GM23338 (cell line): Measurements from ENCODE around the gene SCLT1. TPM values are rescaled to one million over a fixed set of nuclear protein-coding genes. Genes with fewer than 3 reads are reported as not detected.

Experiments used
- ATAC-seq: fragments of 200-7000 bp; cut with Tn5 transposase; 3 replicates; pipeline ENCODE4 v1.9.1; 2020
- DNase-seq: peaks from one replicate; pipeline ENCODE4 v3.0.0-alpha.2; 2015; ENCODE audit warnings: low spot score
- H2AFZ ChIP-seq: fragments of 200-600 bp; sonication (generic); 2 replicates; pipeline ENCODE4 v1.8.0; 2016; ENCODE audit warnings: antibody characterized with exemption, mild to moderate bottlenecking, moderate library complexity
- H3F3A ChIP-seq: fragments of 200-600 bp; sonication (generic); replicated peaks from 2 replicates; pipeline ENCODE4 v1.8.0; 2017; ENCODE audit warnings: antibody characterized with exemption, mixed run types, low read depth
- H3K27ac ChIP-seq: fragments of 200-600 bp; sonication (generic); 2 replicates; pipeline ENCODE4 v1.6.1; 2016; ENCODE audit warnings: low read depth
- H3K27me3 ChIP-seq: fragments of 200-600 bp; sonication (generic); 2 replicates; pipeline ENCODE4 v1.8.0; 2016; ENCODE audit warnings: mild to moderate bottlenecking, mixed run types, moderate library complexity; ENCODE audit not compliant: insufficient read depth
- H3K36me3 ChIP-seq: fragments of 200-600 bp; sonication (generic); 2 replicates; pipeline ENCODE4 v1.8.0; 2016; ENCODE audit warnings: mild to moderate bottlenecking; ENCODE audit not compliant: insufficient read depth
- H3K4me1 ChIP-seq: fragments of 200-600 bp; sonication (generic); 2 replicates; pipeline ENCODE4 v1.8.0; 2016; ENCODE audit warnings: mild to moderate bottlenecking, moderate library complexity; ENCODE audit not compliant: insufficient read depth
- H3K4me2 ChIP-seq: fragments of 200-600 bp; sonication (generic); 2 replicates; pipeline ENCODE4 v1.7.1; 2017; ENCODE audit warnings: mixed run types
- H3K4me3 ChIP-seq: fragments of 200-600 bp; sonication (generic); 2 replicates; pipeline ENCODE4 v1.6.1; 2016; ENCODE audit warnings: mixed run types
- H3K79me2 ChIP-seq: fragments of 200-600 bp; sonication (generic); replicated peaks from 2 replicates; pipeline ENCODE4 v1.8.0; 2017; ENCODE audit warnings: mild to moderate bottlenecking; ENCODE audit not compliant: insufficient read depth
- H3K9me2 ChIP-seq: fragments of 200-600 bp; sonication (generic); 2 replicates; pipeline ENCODE4 v1.8.0; 2017; ENCODE audit not compliant: insufficient read depth
- H4K20me1 ChIP-seq: fragments of 200-600 bp; sonication (generic); replicated peaks from 2 replicates; pipeline ENCODE4 v1.8.0; 2017; ENCODE audit warnings: mild to moderate bottlenecking; ENCODE audit not compliant: insufficient read depth
- H3K27ac Mint-ChIP-seq: 2 replicates; pipeline ENCODE4 v1.8.0; 2020; ENCODE audit warnings: inconsistent platforms, mild to moderate bottlenecking, moderate library complexity, mixed read lengths
- H3K27me3 Mint-ChIP-seq: 3 replicates; pipeline ENCODE4 v1.8.0; 2022; ENCODE audit warnings: low read depth, mild to moderate bottlenecking, moderate library complexity, mixed read lengths, inconsistent platforms; ENCODE audit not compliant: insufficient read depth, poor library complexity
- H3K36me3 Mint-ChIP-seq: 3 replicates; pipeline ENCODE4 v1.8.0; 2021; ENCODE audit warnings: low read depth, mild to moderate bottlenecking, inconsistent platforms, moderate library complexity, mixed read lengths
- H3K4me1 Mint-ChIP-seq: 3 replicates; pipeline ENCODE4 v1.8.0; 2020; ENCODE audit warnings: mild to moderate bottlenecking, inconsistent platforms, mixed read lengths
- H3K4me3 Mint-ChIP-seq: 3 replicates; pipeline ENCODE4 v1.8.0; 2021; ENCODE audit warnings: moderate library complexity, mild to moderate bottlenecking, inconsistent platforms, mixed read lengths
- H3K9me3 Mint-ChIP-seq: 3 replicates; pipeline ENCODE4 v1.8.0; 2020; ENCODE audit warnings: moderate library complexity, mild to moderate bottlenecking, inconsistent platforms, mixed read lengths
- CREB1 ChIP-seq: fragments of 250-450 bp; sonication (Bioruptor Pico); IDR thresholded peaks from 2 replicates; pipeline ENCODE4 v1.5.0; 2020; ENCODE audit warnings: low read depth, mild to moderate bottlenecking, moderate library complexity
- CTCF ChIP-seq, 2 experiments: fragments of 200-600 bp in 1 of 2; sonication (generic) in 1 of 2; conservative IDR thresholded peaks; 2 replicates each; pipeline versions ENCODE4 v1.5.1 to v1.6.1; 2016 to 2017; ENCODE audit warnings: antibody characterized with exemption in 2 of 2, low read depth in 2 of 2, mild to moderate bottlenecking in 2 of 2, moderate library complexity in 1 of 2
- EZH2 ChIP-seq: fragments of 200-600 bp; sonication (generic); IDR thresholded peaks from one replicate; pipeline ENCODE4 v1.8.0; 2017; ENCODE audit warnings: antibody characterized with exemption, mild to moderate bottlenecking, low read depth; ENCODE audit not compliant: unreplicated experiment
- EZH2phosphoT487 ChIP-seq: fragments of 200-600 bp; sonication (generic); IDR thresholded peaks from one replicate; pipeline ENCODE4 v1.8.1; 2018; ENCODE audit warnings: antibody characterized with exemption; ENCODE audit not compliant: unreplicated experiment
- JUNB ChIP-seq: IDR thresholded peaks from one replicate; pipeline ENCODE4 v1.6.1; 2016; ENCODE audit warnings: antibody characterized with exemption; ENCODE audit not compliant: unreplicated experiment
- NANOG ChIP-seq: IDR thresholded peaks from 2 replicates; pipeline ENCODE4 v1.6.1; 2016; ENCODE audit warnings: antibody characterized with exemption, borderline replicate concordance
- POLR2AphosphoS5 ChIP-seq: IDR thresholded peaks from 2 replicates; pipeline ENCODE4 v1.6.1; 2016; ENCODE audit warnings: antibody characterized with exemption, low read depth
- REST ChIP-seq: IDR thresholded peaks from one replicate; pipeline ENCODE4 v1.6.1; 2018; ENCODE audit warnings: antibody characterized with exemption; ENCODE audit not compliant: unreplicated experiment
- STAT1 ChIP-seq: IDR thresholded peaks from one replicate; pipeline ENCODE4 v1.6.1; 2016; ENCODE audit warnings: antibody characterized with exemption; ENCODE audit not compliant: unreplicated experiment
- ZNF114 ChIP-seq: fragments of 250-450 bp; sonication (Bioruptor Pico); IDR thresholded peaks from 2 replicates; pipeline ENCODE4 v1.5.0; 2020; ENCODE audit warnings: mild to moderate bottlenecking, moderate library complexity
- ZNF331 ChIP-seq: fragments of 250-450 bp; sonication (Bioruptor Pico); IDR thresholded peaks from 2 replicates; pipeline ENCODE4 v1.5.0; 2020; ENCODE audit warnings: low read depth, mild to moderate bottlenecking, moderate library complexity
- ZNF462 ChIP-seq: fragments of 250-450 bp; sonication (Bioruptor Pico); IDR thresholded peaks from 2 replicates; pipeline ENCODE4 v1.5.0; 2020; ENCODE audit warnings: mild to moderate bottlenecking, moderate library complexity
- polyA plus RNA-seq: library from polyadenylated mRNA; unstranded; fragments of >200 nt; fragmentation: Nextera tagmentation; extraction: Ambion mirVana; gene quantifications from 2 replicates; pipeline ENCODE4 v1.2.1, GENCODE V29; 2016
- total RNA-seq: library from RNA; depleted of rRNA; stranded (reverse); fragments of >200 nt; shearing (Covaris generic); gene quantifications from 2 replicates; pipeline ENCODE4 v1.2.3, GENCODE V29; 2014
- TF ChIP-seq, protein P1 (sequence below): IDR thresholded peaks from 2 replicates; pipeline ENCODE4 v1.6.1; 2016; ENCODE audit warnings: antibody characterized with exemption

The SCLT1 gene
- total and polyA plus RNA-seq, 2 experiments from 2014 or later, result 18.5 to 18.9 TPM

GRCh38 chr4:129095811-129096454 lies 2.6 kb upstream of the SCLT1 start, which contains the start of gene C4orf33:
Gene C4orf33, plus strand, starts transcription at chr4:129096152. Its CDS starts 6,459 bp downstream, at chr4:129102611.
- Histone ChIP-seq H3K27ac (peak within 1 kb of the TSS; percentile 23; the same call in 1 of the 2 replicates), H3K4me3 (peak within 1 kb of the TSS; percentile 71), H3K9me2 (no peaks in the 10 kb centered on the region), H3K27me3 (no peaks in the 10 kb centered on the region), H3K4me1 (peaks cover 8% of the 10 kb centered on the region; the same call in 1 of the 2 replicates), H3K4me2 (peak within 1 kb of the TSS; percentile 72), H3F3A (no peaks in the 10 kb centered on the region), H3K36me3 (no peaks in the 10 kb centered on the region), H2AFZ (peak within 1 kb of the TSS; percentile 96), H3K79me2 (peaks cover 17% of the 10 kb centered on the region), H4K20me1 (no peaks in the 10 kb centered on the region)
- H3K36me3 Mint-ChIP-seq, result no peaks in the 10 kb centered on the region
- H3K27ac Mint-ChIP-seq, result peak within 1 kb of the TSS; percentile 93
- H3K9me3 Mint-ChIP-seq, result no peaks in the 10 kb centered on the region
- peaks cover 4% of the 10 kb centered on the region for H3K4me1 Mint-ChIP-seq
- peak within 1 kb of the TSS; percentile 94 for H3K4me3 Mint-ChIP-seq
- no peaks in the 10 kb centered on the region for H3K27me3 Mint-ChIP-seq
- ATAC-seq (peak; percentile 41), DNase-seq (peak; percentile 92)
- no peak for TF ChIP-seq EZH2phosphoT487
- TF ChIP-seq NANOG, result no peak
- TF ChIP-seq ZNF331 (CRISPR knock-in tag), result no peak
- no peak for TF ChIP-seq JUNB
- 0 out of 2 replicates have a peak, but pooled peaks have one; percentile 5 for TF ChIP-seq CREB1 (CRISPR knock-in tag)
- TF ChIP-seq, protein P1, sequence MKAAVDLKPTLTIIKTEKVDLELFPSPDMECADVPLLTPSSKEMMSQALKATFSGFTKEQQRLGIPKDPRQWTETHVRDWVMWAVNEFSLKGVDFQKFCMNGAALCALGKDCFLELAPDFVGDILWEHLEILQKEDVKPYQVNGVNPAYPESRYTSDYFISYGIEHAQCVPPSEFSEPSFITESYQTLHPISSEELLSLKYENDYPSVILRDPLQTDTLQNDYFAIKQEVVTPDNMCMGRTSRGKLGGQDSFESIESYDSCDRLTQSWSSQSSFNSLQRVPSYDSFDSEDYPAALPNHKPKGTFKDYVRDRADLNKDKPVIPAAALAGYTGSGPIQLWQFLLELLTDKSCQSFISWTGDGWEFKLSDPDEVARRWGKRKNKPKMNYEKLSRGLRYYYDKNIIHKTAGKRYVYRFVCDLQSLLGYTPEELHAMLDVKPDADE, result no peak
- no peak for TF ChIP-seq CTCF (conservative IDR thresholded peaks at IDR 0.05; ENCODE audit: low read depth in 2 of 2)
- no peak for TF ChIP-seq REST
- peak; percentile 41; the same call in 1 of the 2 replicates for TF ChIP-seq POLR2AphosphoS5
- TF ChIP-seq EZH2, result no peak
- TF ChIP-seq ZNF114 (CRISPR knock-in tag), result no peak
- no peak for TF ChIP-seq ZNF462 (CRISPR knock-in tag)
- no peak for TF ChIP-seq STAT1
